Keratinocyte (primary cell): ENCODE results near the gene NFATC4. TPM values are rescaled to one million over a fixed set of nuclear protein-coding genes. Genes with fewer than 3 reads are reported as not detected.

Source experiments
- DNase-seq: peaks from one replicate; pipeline ENCODE4 v3.0.0-alpha.2; 2011; ENCODE audit warnings: low read depth, missing footprints, low spot score
- FAIRE-seq: peaks from 2 replicates; lab custom pipeline; 2011; peaks lifted over from hg19 to GRCh38; lab: Jason Lieb, UNC
- H2AFZ ChIP-seq: 2 replicates; pipeline ENCODE4 v1.6.0; 2012; ENCODE audit warnings: low read length, control low read depth, inconsistent platforms; ENCODE audit not compliant: control insufficient read depth
- H3K27ac ChIP-seq: 2 replicates; pipeline ENCODE4 v1.5.1; 2011; ENCODE audit warnings: low read length; ENCODE audit not compliant: control insufficient read depth, insufficient read depth
- H3K27me3 ChIP-seq: 3 replicates; pipeline ENCODE4 v1.6.0; 2011; ENCODE audit warnings: low read length; ENCODE audit not compliant: control insufficient read depth, insufficient read depth; ENCODE audit errors: extremely low read depth
- H3K36me3 ChIP-seq, 2 experiments: 2 replicates in 1 of 2; 3 replicates in 1 of 2; pipeline ENCODE4 v1.5.1; 2011; ENCODE audit warnings: low read length in 2 of 2, mild to moderate bottlenecking in 1 of 2; ENCODE audit not compliant: control insufficient read depth in 2 of 2, insufficient read depth in 2 of 2; ENCODE audit errors: extremely low read depth in 1 of 2
- H3K4me1 ChIP-seq: 3 replicates; pipeline ENCODE4 v1.5.1; 2011; ENCODE audit warnings: low read length; ENCODE audit not compliant: control insufficient read depth, insufficient read depth; ENCODE audit errors: extremely low read depth
- H3K4me2 ChIP-seq: 3 replicates; pipeline ENCODE4 v1.6.0; 2011; ENCODE audit warnings: low read depth, low read length; ENCODE audit not compliant: control insufficient read depth, insufficient read depth; ENCODE audit errors: extremely low read depth
- H3K4me3 ChIP-seq, 3 experiments: fragments of 200-600 bp in 1 of 3; sonication (generic) in 1 of 3; 2 replicates in 2 of 3; 3 replicates in 1 of 3; pipeline ENCODE4 v1.5.1; 2011 to 2016; ENCODE audit warnings: low read length in 3 of 3, mild to moderate bottlenecking in 3 of 3, control low read depth in 2 of 3, inconsistent platforms in 1 of 3, low read depth in 1 of 3, mixed read lengths in 1 of 3, mixed run types in 1 of 3, moderate library complexity in 1 of 3; ENCODE audit not compliant: control insufficient read depth in 2 of 3, insufficient read depth in 2 of 3; ENCODE audit errors: extremely low read depth in 1 of 3
- H3K79me2 ChIP-seq: 2 replicates; pipeline ENCODE4 v1.6.0; 2012; ENCODE audit warnings: low read length; ENCODE audit not compliant: control insufficient read depth, insufficient read depth
- H3K9ac ChIP-seq: 3 replicates; pipeline ENCODE4 v1.6.0; 2011; ENCODE audit warnings: low read length; ENCODE audit not compliant: control insufficient read depth, insufficient read depth; ENCODE audit errors: extremely low read depth
- H3K9me1 ChIP-seq: 3 replicates; pipeline ENCODE4 v1.6.0; 2011; ENCODE audit warnings: low read length; ENCODE audit not compliant: control insufficient read depth, insufficient read depth; ENCODE audit errors: extremely low read depth
- H3K9me3 ChIP-seq: 2 replicates; pipeline ENCODE4 v1.5.1; 2012; ENCODE audit warnings: low read depth, low read length; ENCODE audit not compliant: control insufficient read depth
- H4K20me1 ChIP-seq: 3 replicates; pipeline ENCODE4 v1.6.0; 2011; ENCODE audit warnings: low read length; ENCODE audit not compliant: control insufficient read depth, insufficient read depth; ENCODE audit errors: extremely low read depth
- CTCF ChIP-seq, 3 experiments: IDR thresholded peaks in 1 of 3; conservative IDR thresholded peaks in 1 of 3; optimal IDR thresholded peaks in 1 of 3; 2 replicates in 2 of 3; 3 replicates in 1 of 3; pipeline versions ENCODE3 to v1.5.1; 2011; ENCODE audit warnings: low read length in 3 of 3, mild to moderate bottlenecking in 3 of 3, moderate library complexity in 2 of 3, control low read depth in 1 of 3, inconsistent platforms in 1 of 3; ENCODE audit not compliant: insufficient read depth in 2 of 3; ENCODE audit errors: extremely low read depth in 1 of 3
- EZH2 ChIP-seq: IDR thresholded peaks from one replicate; pipeline ENCODE4 v1.6.1; 2012; ENCODE audit warnings: inconsistent platforms, mild to moderate bottlenecking, low read length, moderate library complexity
- dilution Hi-C: fragments of 300-500 bp; cut with MboI; formaldehyde crosslinking; loops from one replicate; pipeline ENCODE4 v1.7.0; 2020; ENCODE audit warnings: low sequenced_read_pairs; ENCODE audit not compliant: extremely low pct_ligation_motif_present
- polyA plus RNA-seq, 5 experiments: library from polyadenylated mRNA; depleted of rRNA in 3 of 5; stranded (reverse) in 3 of 5; stranded (forward) in 1 of 5; unstranded in 1 of 5; fragments of >200 nt; gene quantifications; 1 replicate in 1 of 5; 2 replicates in 3 of 5; 3 replicates in 1 of 5; pipeline versions ENCODE4 v1.2.1 to v1.2.3, GENCODE V29; 2011 to 2012; ENCODE audit warnings: missing spikeins in 2 of 5, low read depth in 1 of 5, low replicate concordance in 1 of 5

Gene NFATC4
- polyA plus RNA-seq, 1 donor (not counting 4 experiments of a cell fraction or from before 2014, with no cell fraction given) = 0.92 TPM

GRCh38 chr14:24361326-24361725 is 6.7 kb upstream of the NFATC4 start:
- Histone ChIP-seq H3K4me2 (no peak overlapping the region), H3K9me3 (no peaks in the 10 kb centered on the region), H3K9me1 (no peaks in the 10 kb centered on the region), H3K9ac (no peak overlapping the region), H4K20me1 (no peaks in the 10 kb centered on the region), H3K36me3 (no peaks in the 10 kb centered on the region), H2AFZ (no peak overlapping the region), H3K27ac (no peak overlapping the region), H3K27me3 (no peaks in the 10 kb centered on the region), H3K79me2 (no peaks in the 10 kb centered on the region), H3K4me3 (no peak overlapping the region), H3K4me1 (peaks cover 14% of the 10 kb centered on the region)
- DNase-seq (no peak), FAIRE-seq (no peak)
- dilution Hi-C loops = no loop called here
- no peak for TF ChIP-seq CTCF (optimal IDR thresholded peaks at IDR 0.05 in 1 of 3, IDR thresholded peaks at IDR 0.05 in 1 of 3, conservative IDR thresholded peaks at IDR 0.05 in 1 of 3; ENCODE audit: extremely low read depth in 1 of 3, insufficient read depth in 2 of 3, low read length in 3 of 3)
- TF ChIP-seq EZH2 = no peak

- Histone ChIP-seq H3K9ac (no peak overlapping the region), H3K4me1 (peaks cover 22% of the 10 kb centered on the region), H3K4me2 (no peak overlapping the region), H4K20me1 (no peaks in the 10 kb centered on the region), H3K27ac (no peak overlapping the region), H3K79me2 (no peaks in the 10 kb centered on the region), H3K9me3 (no peaks in the 10 kb centered on the region), H3K9me1 (no peaks in the 10 kb centered on the region), H3K27me3 (no peaks in the 10 kb centered on the region), H2AFZ (no peak overlapping the region), H3K4me3 (no peak overlapping the region), H3K36me3 (no peaks in the 10 kb centered on the region)
- dilution Hi-C loops = no loop called here
- FAIRE-seq (no peak), DNase-seq (no peak)
- TF ChIP-seq EZH2 = no peak
- no peak for TF ChIP-seq CTCF (optimal IDR thresholded peaks at IDR 0.05 in 1 of 3, IDR thresholded peaks at IDR 0.05 in 1 of 3, conservative IDR thresholded peaks at IDR 0.05 in 1 of 3; ENCODE audit: extremely low read depth in 1 of 3, insufficient read depth in 2 of 3, low read length in 3 of 3)
Measured at GRCh38 chr14:24362241-24362960, 5.6 kb upstream of the NFATC4 start.
